ENCODE results near the gene BFSP2. TPM values are rescaled to one million over a fixed set of nuclear protein-coding genes. Genes with fewer than 3 reads are reported as not detected.
"Not testable (repeated sequence)": the region's sequence is repeated elsewhere in the genome, so short reads cannot be mapped to it uniquely, and the experiment has no call there.

BFSP2 gene
- total and polyA plus RNA-seq, 10 donors: 1.5 to 52.5 (median 3.1) TPM; not detected in 1

DNA sequence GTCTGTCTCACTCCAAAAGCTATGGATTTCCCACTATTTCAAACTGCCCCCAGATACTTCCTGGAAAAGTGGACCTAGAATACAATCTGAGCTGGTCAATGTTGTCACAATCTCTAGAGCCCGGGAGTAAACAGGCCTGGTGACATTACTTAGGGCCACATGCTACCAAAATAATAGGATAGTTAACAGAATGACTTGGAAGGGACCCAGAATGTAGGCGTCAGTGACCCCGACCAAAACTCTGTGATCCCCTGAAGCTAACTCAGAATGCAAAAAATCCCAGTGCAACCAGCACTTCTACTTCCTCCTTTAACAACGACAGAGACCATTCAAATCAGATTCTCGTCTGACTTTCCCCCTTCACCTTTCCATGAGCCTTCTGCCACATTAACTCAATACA, 122.1 kb downstream of the BFSP2 start:
- Histone ChIP-seq H3K9me3 (no peaks in the 10 kb centered on the region), H3K4me3 (no peak overlapping the region), H3K27me3 (replicated peaks in 1 of 7) (no peaks in the 10 kb centered on the region), H3K4me1 (peaks cover 0 to 17% (median 0%) of the 10 kb centered on the region in 6 donors), H3K36me3 (no peaks in the 10 kb centered on the region), H3K27ac (no peak overlapping the region)
- 29 to 38% (median 35%) methylated on average over 5 of the region's 5 CpGs for WGBS, 5 donors
- intact Hi-C loops (cut with DNase I; ENCODE audit: low total_unique reads): no loop called here
- TF ChIP-seq, protein P1, sequence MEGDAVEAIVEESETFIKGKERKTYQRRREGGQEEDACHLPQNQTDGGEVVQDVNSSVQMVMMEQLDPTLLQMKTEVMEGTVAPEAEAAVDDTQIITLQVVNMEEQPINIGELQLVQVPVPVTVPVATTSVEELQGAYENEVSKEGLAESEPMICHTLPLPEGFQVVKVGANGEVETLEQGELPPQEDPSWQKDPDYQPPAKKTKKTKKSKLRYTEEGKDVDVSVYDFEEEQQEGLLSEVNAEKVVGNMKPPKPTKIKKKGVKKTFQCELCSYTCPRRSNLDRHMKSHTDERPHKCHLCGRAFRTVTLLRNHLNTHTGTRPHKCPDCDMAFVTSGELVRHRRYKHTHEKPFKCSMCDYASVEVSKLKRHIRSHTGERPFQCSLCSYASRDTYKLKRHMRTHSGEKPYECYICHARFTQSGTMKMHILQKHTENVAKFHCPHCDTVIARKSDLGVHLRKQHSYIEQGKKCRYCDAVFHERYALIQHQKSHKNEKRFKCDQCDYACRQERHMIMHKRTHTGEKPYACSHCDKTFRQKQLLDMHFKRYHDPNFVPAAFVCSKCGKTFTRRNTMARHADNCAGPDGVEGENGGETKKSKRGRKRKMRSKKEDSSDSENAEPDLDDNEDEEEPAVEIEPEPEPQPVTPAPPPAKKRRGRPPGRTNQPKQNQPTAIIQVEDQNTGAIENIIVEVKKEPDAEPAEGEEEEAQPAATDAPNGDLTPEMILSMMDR (IDR thresholded peaks at IDR 0.05 in 8 of 11, conservative IDR thresholded peaks at IDR 0.05 in 3 of 11): no peak
- TF ChIP-seq POLR2A (IDR thresholded peaks at IDR 0.05) (no peak), POLR2AphosphoS5 (IDR thresholded peaks at IDR 0.05) (no peak)
- DNase-seq: no peak

DNA sequence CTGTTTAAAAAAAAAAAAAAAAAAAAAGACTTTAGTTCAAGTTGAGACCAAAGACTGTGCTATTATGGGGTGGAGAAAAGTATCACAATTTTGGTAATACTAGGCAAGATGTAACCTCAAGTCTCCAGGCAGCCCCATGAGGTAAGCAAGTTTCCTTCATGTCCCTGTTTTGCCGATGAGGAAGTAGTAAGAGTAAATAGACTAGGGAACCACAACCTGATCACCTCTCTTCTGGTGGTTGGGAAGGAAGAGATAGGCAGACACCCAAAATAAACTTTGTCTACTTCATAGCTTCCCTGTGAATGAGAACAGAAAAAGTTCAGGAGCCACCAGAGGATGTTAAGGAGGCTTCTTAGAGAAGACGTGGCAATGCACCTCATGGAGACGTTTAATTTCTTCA, 123.9 kb downstream of the BFSP2 start:
- H3K4me3 ChIP-seq; intact Hi-C loops (cut with DNase I; ENCODE audit: low total_unique reads); H3K36me3 ChIP-seq; H3K27me3 ChIP-seq (replicated peaks in 1 of 7); H3K27ac ChIP-seq; H3K9me3 ChIP-seq; DNase-seq: not testable (repeated sequence)
- 47 to 64% (median 57%) methylated on average over 3 of the region's 3 CpGs for WGBS, 5 donors
- H3K4me1 ChIP-seq: peaks cover 0 to 17% (median 0%) of the 10 kb centered on the region in 6 donors

Other genes with a start within 250 kb of the BFSP2 start
- 100 to 1,000 TPM; 190 to 253 (median 218) TPM for gene CDV3, start 173.6 kb downstream of the BFSP2 start, total RNA-seq
- gene CDV3, start 173.6 kb downstream of the BFSP2 start, polyA plus RNA-seq: 100 to 1,000 TPM in 1 of 3 donors, 10 to 100 TPM in 2; 68.1 to 125 (median 91.2) TPM